OCI-LY1 (cell line): ENCODE results near the gene TTC31.

Source experiments
- EZH2 ChIP-seq: fragments of 200-600 bp; sonication (generic), shearing (Covaris generic); IDR thresholded peaks from 2 replicates; pipeline ENCODE4 v1.8.0; 2017; ENCODE audit warnings: borderline replicate concordance, mixed run types, mild to moderate bottlenecking, antibody characterized with exemption, low read length, moderate library complexity, mixed read lengths
- TF ChIP-seq, protein P1 (sequence below): fragments of 200-600 bp; sonication (generic), shearing (Covaris generic); IDR thresholded peaks from 2 replicates; pipeline ENCODE4 v1.5.1; 2017; ENCODE audit warnings: mild to moderate bottlenecking, antibody characterized with exemption, low read length, moderate library complexity, mixed read lengths

DNA sequence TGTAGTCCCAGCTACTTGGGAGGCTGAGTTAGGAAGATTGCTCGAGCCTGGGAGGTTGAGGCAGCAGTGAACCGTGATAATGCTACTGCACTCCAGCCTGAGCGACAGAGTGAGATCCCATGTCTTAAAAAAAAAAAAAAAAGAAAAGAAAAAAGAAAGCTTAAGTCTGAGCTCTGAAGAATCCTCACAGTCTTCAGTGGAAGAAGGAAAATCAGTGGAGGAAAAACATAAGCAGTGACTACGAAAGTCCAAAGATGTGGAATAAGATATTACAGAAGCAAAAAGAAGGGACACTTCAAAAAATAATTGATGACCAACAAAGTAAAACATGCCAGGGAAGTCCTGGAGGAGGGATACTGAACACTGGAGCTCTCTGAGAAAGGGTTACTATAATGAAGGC, 27.4 kb downstream of the TTC31 start:
- TF ChIP-seq, protein P1, sequence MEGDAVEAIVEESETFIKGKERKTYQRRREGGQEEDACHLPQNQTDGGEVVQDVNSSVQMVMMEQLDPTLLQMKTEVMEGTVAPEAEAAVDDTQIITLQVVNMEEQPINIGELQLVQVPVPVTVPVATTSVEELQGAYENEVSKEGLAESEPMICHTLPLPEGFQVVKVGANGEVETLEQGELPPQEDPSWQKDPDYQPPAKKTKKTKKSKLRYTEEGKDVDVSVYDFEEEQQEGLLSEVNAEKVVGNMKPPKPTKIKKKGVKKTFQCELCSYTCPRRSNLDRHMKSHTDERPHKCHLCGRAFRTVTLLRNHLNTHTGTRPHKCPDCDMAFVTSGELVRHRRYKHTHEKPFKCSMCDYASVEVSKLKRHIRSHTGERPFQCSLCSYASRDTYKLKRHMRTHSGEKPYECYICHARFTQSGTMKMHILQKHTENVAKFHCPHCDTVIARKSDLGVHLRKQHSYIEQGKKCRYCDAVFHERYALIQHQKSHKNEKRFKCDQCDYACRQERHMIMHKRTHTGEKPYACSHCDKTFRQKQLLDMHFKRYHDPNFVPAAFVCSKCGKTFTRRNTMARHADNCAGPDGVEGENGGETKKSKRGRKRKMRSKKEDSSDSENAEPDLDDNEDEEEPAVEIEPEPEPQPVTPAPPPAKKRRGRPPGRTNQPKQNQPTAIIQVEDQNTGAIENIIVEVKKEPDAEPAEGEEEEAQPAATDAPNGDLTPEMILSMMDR = no peak
- no peak for TF ChIP-seq EZH2
